Trophoblast cell (in vitro differentiated cells and primary cell): Measurements from ENCODE around the gene TMEM140.
"Not testable (repeated sequence)": the region's sequence is repeated elsewhere in the genome, so short reads cannot be mapped to it uniquely, and the experiment has no call there.

Experiments
- DNase-seq, 2 donors: peaks; one replicate each; pipeline ENCODE4 v3.0.0-alpha.2; 2016
- H2AFZ ChIP-seq: 2 replicates; pipeline ENCODE4 v1.6.1; 2013; ENCODE audit warnings: low read length, moderate library complexity, mild to moderate bottlenecking; ENCODE audit not compliant: insufficient read depth, poor library complexity
- H2AK5ac ChIP-seq: 2 replicates; pipeline ENCODE4 v1.6.1; 2013; ENCODE audit warnings: mild to moderate bottlenecking, low read length
- H2BK120ac ChIP-seq: 2 replicates; pipeline ENCODE4 v1.6.1; 2013; ENCODE audit warnings: low read length, mild to moderate bottlenecking, moderate library complexity; ENCODE audit not compliant: insufficient read depth, poor library complexity
- H2BK12ac ChIP-seq: 2 replicates; pipeline ENCODE4 v1.6.1; 2013; ENCODE audit warnings: mild to moderate bottlenecking, low read length, moderate library complexity
- H2BK5ac ChIP-seq: 2 replicates; pipeline ENCODE4 v1.6.1; 2013; ENCODE audit warnings: low read length, low read depth, moderate library complexity, mild to moderate bottlenecking; ENCODE audit not compliant: poor library complexity
- H3K14ac ChIP-seq: 2 replicates; pipeline ENCODE4 v1.6.1; 2013; ENCODE audit warnings: mild to moderate bottlenecking, low read length
- H3K18ac ChIP-seq: 2 replicates; pipeline ENCODE4 v1.6.1; 2013; ENCODE audit warnings: mild to moderate bottlenecking, low read length
- H3K23ac ChIP-seq: 2 replicates; pipeline ENCODE4 v1.6.1; 2013; ENCODE audit warnings: low read length
- H3K27ac ChIP-seq: 2 replicates; pipeline ENCODE4 v1.5.1; 2013; ENCODE audit warnings: low read depth, mild to moderate bottlenecking, inconsistent platforms, low read length, moderate library complexity
- H3K27me3 ChIP-seq: 2 replicates; pipeline ENCODE4 v1.6.1; 2013; ENCODE audit warnings: inconsistent platforms, mild to moderate bottlenecking, low read length, moderate library complexity; ENCODE audit not compliant: insufficient read depth
- H3K36me3 ChIP-seq, 2 experiments: 1 replicate in 1 of 2; 2 replicates in 1 of 2; pipeline ENCODE4 v1.6.1; 2013; ENCODE audit warnings: low read length in 2 of 2, mild to moderate bottlenecking in 2 of 2, moderate library complexity in 1 of 2; ENCODE audit not compliant: insufficient read depth in 2 of 2, control insufficient read depth in 1 of 2
- H3K4ac ChIP-seq: 2 replicates; pipeline ENCODE4 v1.6.1; 2013; ENCODE audit warnings: low read depth, mild to moderate bottlenecking, low read length, moderate library complexity
- H3K4me1 ChIP-seq, 2 experiments: 1 replicate in 1 of 2; 2 replicates in 1 of 2; pipeline ENCODE4 v1.6.1; 2013; ENCODE audit warnings: low read length in 2 of 2, mild to moderate bottlenecking in 2 of 2, moderate library complexity in 1 of 2; ENCODE audit not compliant: insufficient read depth in 2 of 2, control insufficient read depth in 1 of 2
- H3K4me2 ChIP-seq: 2 replicates; pipeline ENCODE4 v1.6.1; 2013; ENCODE audit warnings: inconsistent platforms, mild to moderate bottlenecking, low read length, moderate library complexity
- H3K4me3 ChIP-seq: 2 replicates; pipeline ENCODE4 v1.5.1; 2013; ENCODE audit warnings: mild to moderate bottlenecking, low read depth, low read length, inconsistent platforms
- H3K79me1 ChIP-seq: one replicate; pipeline ENCODE4 v1.6.1; 2013; ENCODE audit warnings: low read length
- H3K79me2 ChIP-seq: 2 replicates; pipeline ENCODE4 v1.6.1; 2013; ENCODE audit warnings: low read length, mild to moderate bottlenecking; ENCODE audit not compliant: control insufficient read depth, insufficient read depth, poor library complexity
- H3K9ac ChIP-seq: 2 replicates; pipeline ENCODE4 v1.6.1; 2013; ENCODE audit warnings: mild to moderate bottlenecking, low read length
- H3K9me3 ChIP-seq: 2 replicates; pipeline ENCODE4 v1.6.1; 2013; ENCODE audit warnings: low read depth, mild to moderate bottlenecking, control low read depth, inconsistent platforms, low read length; ENCODE audit not compliant: insufficient read depth
- H4K12ac ChIP-seq: 2 replicates; pipeline ENCODE4 v1.6.1; 2013; ENCODE audit warnings: low read depth, mild to moderate bottlenecking, low read length, moderate library complexity
- H4K8ac ChIP-seq: 2 replicates; pipeline ENCODE4 v1.6.1; 2013; ENCODE audit warnings: low read depth, mild to moderate bottlenecking, low read length, moderate library complexity
- H4K91ac ChIP-seq: one replicate; pipeline ENCODE4 v1.6.1; 2013; ENCODE audit warnings: low read depth, mild to moderate bottlenecking, low read length, moderate library complexity
- WGBS: extraction: QIAGEN DNeasy Blood & Tissue Kit; methylation state at CpG from one replicate; pipeline ENCODE4 v1.1.7; 2013; ENCODE audit warnings: missing lambda C conversion rate; ENCODE audit not compliant: insufficient read length, insufficient coverage; ENCODE audit errors: extremely low coverage; 5-methylcytosine and 5-hydroxymethylcytosine counted together

Gene TMEM140

GRCh38 chr7:135209225-135209834 is 61.5 kb downstream of the TMEM140 start:
- Histone ChIP-seq H3K4me2 (no peak overlapping the region), H2BK120ac (no peak overlapping the region), H3K79me2 (peaks cover 9% of the 10 kb centered on the region), H3K27ac (no peak overlapping the region), H3K4me3 (no peak overlapping the region), H2BK12ac (no peak overlapping the region), H3K18ac (no peak overlapping the region), H3K9ac (no peak overlapping the region), H4K12ac (no peak overlapping the region), H2AFZ (no peak overlapping the region), H3K27me3 (no peaks in the 10 kb centered on the region), H3K4ac (no peak overlapping the region), H3K23ac (no peak overlapping the region), H3K79me1 (peaks cover 16% of the 10 kb centered on the region), H4K8ac (no peak overlapping the region), H2BK5ac (no peak overlapping the region), H3K4me1 (peaks cover 34 to 38% of the 10 kb centered on the region in 2 experiments), H3K9me3 (no peaks in the 10 kb centered on the region), H2AK5ac (no peak overlapping the region), H3K36me3 (peaks cover 5 to 8% of the 10 kb centered on the region in 2 experiments), H4K91ac (no peak overlapping the region), H3K14ac (no peak overlapping the region)
- no peak for DNase-seq
- WGBS: no CpG with 5 or more reads among the region's 7 CpGs

DNA sequence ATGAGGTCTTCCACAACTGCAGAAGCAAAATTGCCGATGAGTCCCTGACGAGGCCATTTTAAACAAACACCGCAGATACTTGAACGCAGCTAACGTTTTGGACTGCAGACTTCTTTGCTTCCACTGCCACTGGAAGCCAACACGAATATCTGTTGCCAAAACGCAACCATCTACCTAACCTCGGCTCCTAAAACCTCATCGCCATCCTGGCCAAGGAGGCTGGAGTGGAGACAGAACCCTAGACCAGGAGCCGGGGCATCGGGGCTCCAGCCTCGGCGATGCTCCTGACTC is 63.0 kb downstream of the TMEM140 start:
- peak overlapping the region; percentile 87 for H4K91ac ChIP-seq
- H3K27me3 ChIP-seq: no peaks in the 10 kb centered on the region
- WGBS: no CpG with 5 or more reads among the region's 13 CpGs
- H3K9ac ChIP-seq: peak overlapping the region; percentile 88
- H3K18ac ChIP-seq: peak overlapping the region; percentile 96
- H3K4me2 ChIP-seq: peak overlapping the region; percentile 72
- H3K36me3 ChIP-seq: peaks cover 2% of the 10 kb centered on the region in 2 experiments
- peak overlapping the region; percentile 84 for H3K4ac ChIP-seq
- H2BK5ac ChIP-seq: peak overlapping the region; percentile 53
- no peak overlapping the region for H3K23ac ChIP-seq
- no peak overlapping the region for H2AK5ac ChIP-seq
- peaks cover 30 to 34% of the 10 kb centered on the region in 2 experiments for H3K4me1 ChIP-seq
- peak overlapping the region; percentile 87 for H2AFZ ChIP-seq
- H3K27ac ChIP-seq: no peak overlapping the region
- H2BK120ac ChIP-seq: peak overlapping the region; percentile 84
- no peaks in the 10 kb centered on the region for H3K9me3 ChIP-seq
- peak overlapping the region; percentile 71 for H4K12ac ChIP-seq
- peaks cover 16% of the 10 kb centered on the region for H3K79me1 ChIP-seq
- peak overlapping the region; percentile 95 for H3K14ac ChIP-seq
- H2BK12ac ChIP-seq: peak overlapping the region; percentile 85
- peak overlapping the region; percentile 95 for H3K4me3 ChIP-seq
- peak overlapping the region; percentile 94 for H4K8ac ChIP-seq
- peaks cover 9% of the 10 kb centered on the region for H3K79me2 ChIP-seq
- DNase-seq: peak in 1 of 2 donors; percentile 26

DNA sequence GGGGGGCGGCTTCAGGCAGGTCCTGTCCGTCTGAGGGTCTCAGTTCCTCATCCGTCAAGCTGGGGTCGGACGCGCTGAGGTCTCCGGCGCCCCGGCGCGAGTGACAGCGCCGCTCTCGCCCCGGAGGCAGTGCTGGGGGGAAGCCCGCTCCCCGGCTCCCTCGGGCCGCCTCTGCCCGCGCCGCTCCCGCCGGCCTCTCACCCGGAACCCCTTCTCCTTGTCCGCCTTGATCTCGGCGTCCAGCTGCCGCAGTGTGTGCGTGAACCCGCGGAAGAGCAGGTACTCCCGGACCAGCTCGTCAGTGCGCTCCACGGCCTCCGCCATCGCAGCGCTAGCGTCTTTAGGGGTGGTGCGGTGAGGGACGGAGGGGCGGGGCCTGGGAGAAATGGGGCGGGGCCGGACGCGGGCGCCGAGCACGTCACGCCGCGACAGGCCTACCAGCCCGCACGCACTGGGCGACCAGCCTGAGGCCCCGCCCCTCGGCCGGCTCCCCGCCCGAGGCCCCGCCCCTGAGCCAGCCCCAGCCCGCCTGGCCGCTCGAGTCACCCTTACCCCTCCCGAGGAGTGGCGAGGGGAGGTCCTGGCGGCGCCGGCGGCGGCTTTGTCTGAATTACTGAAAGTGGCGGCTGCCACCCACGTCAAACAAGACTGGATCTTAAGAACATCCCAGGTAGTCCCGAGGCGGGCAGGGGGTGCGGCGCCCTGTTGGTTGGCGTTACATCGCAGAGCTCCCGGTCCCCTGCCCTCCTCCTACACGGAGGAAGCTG is 63.5 kb downstream of the TMEM140 start, which contains the start of gene WDR91:
WDR91 (minus strand) TSS at position 348 of the 767 bp plus-strand sequence; CDS start at position 324, 24 bp downstream.
- peak within 1 kb of the TSS; percentile 85 for H2BK12ac ChIP-seq
- H4K91ac ChIP-seq: peak within 1 kb of the TSS; percentile 87
- peak within 1 kb of the TSS; percentile 72 for H3K4me2 ChIP-seq
- H3K27me3 ChIP-seq: no peaks in the 10 kb centered on the region
- peak within 1 kb of the TSS; percentile 96 for H3K18ac ChIP-seq
- H3K4ac ChIP-seq: peak within 1 kb of the TSS; percentile 84
- H3K23ac ChIP-seq: no peak within 1 kb of the TSS
- H4K8ac ChIP-seq: peak within 1 kb of the TSS; percentile 94
- H3K14ac ChIP-seq: peak within 1 kb of the TSS; percentile 95
- H3K9ac ChIP-seq: peak within 1 kb of the TSS; percentile 88
- H3K4me1 ChIP-seq: peaks cover 30 to 34% of the 10 kb centered on the region in 2 experiments
- H3K36me3 ChIP-seq: no peaks in the 10 kb centered on the region
- H3K4me3 ChIP-seq: peak within 1 kb of the TSS; percentile 95
- H2AK5ac ChIP-seq: no peak within 1 kb of the TSS
- H3K9me3 ChIP-seq: no peaks in the 10 kb centered on the region
- peak within 1 kb of the TSS; percentile 87 for H2AFZ ChIP-seq
- peak within 1 kb of the TSS; percentile 15 for H3K27ac ChIP-seq
- peaks cover 16% of the 10 kb centered on the region for H3K79me1 ChIP-seq
- peak within 1 kb of the TSS; percentile 73 for H2BK5ac ChIP-seq
- peak; percentile 94 to 96 for DNase-seq
- H3K79me2 ChIP-seq: peaks cover 9% of the 10 kb centered on the region
- WGBS: no CpG with 5 or more reads among the region's 82 CpGs
- H2BK120ac ChIP-seq: peak within 1 kb of the TSS; percentile 84
- peak within 1 kb of the TSS; percentile 71 for H4K12ac ChIP-seq

DNA sequence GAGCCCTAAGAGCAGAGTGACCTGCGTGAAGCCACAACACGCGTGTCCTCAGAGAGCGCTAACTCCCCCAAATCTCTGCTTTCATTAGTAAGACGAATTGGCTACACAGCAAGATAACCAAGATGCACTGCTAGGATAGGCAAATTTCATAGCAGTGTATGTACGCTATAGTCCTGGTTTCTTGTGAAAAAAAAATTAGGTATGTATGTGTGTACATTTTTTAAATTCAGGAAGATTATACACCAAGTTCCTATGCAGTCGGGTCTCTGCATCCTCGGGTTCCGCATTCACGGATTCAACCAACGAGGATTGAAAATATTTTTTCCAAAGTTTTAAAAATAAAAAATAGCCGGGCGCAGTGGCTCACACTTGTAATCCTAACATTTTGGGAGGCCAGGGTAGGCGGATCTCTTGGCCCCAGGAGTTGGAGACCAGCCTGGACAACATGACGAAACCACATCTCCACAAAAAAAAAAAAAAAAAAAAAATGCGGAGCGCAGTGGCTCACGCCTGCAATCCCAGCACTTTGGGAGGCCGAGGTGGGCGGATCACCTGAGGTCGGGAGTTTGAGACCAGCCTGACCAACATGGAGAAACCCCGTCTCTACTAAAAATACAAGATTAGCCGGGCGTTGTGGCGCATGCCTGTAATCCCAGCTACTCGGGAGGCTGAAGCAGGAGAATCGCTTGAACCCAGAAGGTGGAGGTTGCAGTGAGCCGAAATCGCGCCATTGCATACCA is 64.2 kb downstream of the TMEM140 start:
- H3K9me3 ChIP-seq, H3K23ac ChIP-seq, H3K27me3 ChIP-seq, H3K36me3 ChIP-seq, H2AK5ac ChIP-seq, H3K79me2 ChIP-seq, H3K9ac ChIP-seq: not testable (repeated sequence)
- H2AFZ ChIP-seq: peak overlapping the region; percentile 80
- DNase-seq: peak; percentile 17 to 66
- H3K18ac ChIP-seq: peak overlapping the region; percentile 71
- peak overlapping the region; percentile 73 for H2BK5ac ChIP-seq
- H3K4me3 ChIP-seq: peak overlapping the region; percentile 71
- H4K91ac ChIP-seq: peak overlapping the region; percentile 72
- H3K14ac ChIP-seq: peak overlapping the region; percentile 73
- H3K4me1 ChIP-seq: peaks cover 30 to 34% of the 10 kb centered on the region in 2 experiments
- H3K4ac ChIP-seq: peak overlapping the region; percentile 38
- H3K27ac ChIP-seq: peak overlapping the region; percentile 4
- no CpG with 5 or more reads among the region's 30 CpGs for WGBS
- peak overlapping the region; percentile 57 for H4K12ac ChIP-seq
- H3K4me2 ChIP-seq: peak overlapping the region; percentile 55
- H4K8ac ChIP-seq: peak overlapping the region; percentile 75
- peak overlapping the region; percentile 46 for H2BK12ac ChIP-seq
- H3K79me1 ChIP-seq: peaks cover 16% of the 10 kb centered on the region
- H2BK120ac ChIP-seq: peak overlapping the region; percentile 62
